H1 (cell line): ENCODE data around the gene NPS. TPM values are rescaled to one million over a fixed set of nuclear protein-coding genes. Genes with fewer than 3 reads are reported as not detected.

Experiments used
- CTCF ChIA-PET: fragments of 300-600 bp; sonication (Branson Sonifier 250); formaldehyde crosslinking; loops from one replicate; lab custom pipeline; 2021; ENCODE audit not compliant: partially characterized antibody; lab: Charles Lee
- POLR2A ChIA-PET: fragments of 300-600 bp; sonication (Branson Sonifier 250); formaldehyde crosslinking; loops from one replicate; lab custom pipeline; 2021; ENCODE audit warnings: inconsistent platforms; ENCODE audit not compliant: partially characterized antibody; lab: Charles Lee
- DNase-seq, 2 experiments: peaks; one replicate each; pipeline versions ENCODE4 v3.0.0 to v3.0.0-alpha.2; 2010 to 2022; ENCODE audit warnings: low spot score in 2 of 2, low read depth in 1 of 2, mixed read lengths in 1 of 2
- FAIRE-seq: peaks from 2 replicates; lab custom pipeline; 2011; peaks lifted over from hg19 to GRCh38; lab: Jason Lieb, UNC
- H2AFZ ChIP-seq: 2 replicates; pipeline ENCODE4 v1.8.1; 2012; ENCODE audit warnings: low read length, inconsistent platforms
- H2AK5ac ChIP-seq: 2 replicates; pipeline ENCODE4 v1.6.1; 2013; ENCODE audit warnings: low read depth, low read length
- H2BK120ac ChIP-seq: replicated peaks from 2 replicates; pipeline ENCODE3; 2013; ENCODE audit warnings: low read depth, low read length, inconsistent platforms
- H2BK12ac ChIP-seq: 2 replicates; pipeline ENCODE4 v1.6.1; 2013; ENCODE audit warnings: low read depth, low read length
- H2BK15ac ChIP-seq: 2 replicates; pipeline ENCODE4 v1.6.1; 2013; ENCODE audit warnings: low read length
- H2BK20ac ChIP-seq: 2 replicates; pipeline ENCODE4 v1.6.1; 2013; ENCODE audit warnings: low read length
- H2BK5ac ChIP-seq: 2 replicates; pipeline ENCODE4 v1.6.1; 2013; ENCODE audit warnings: low read depth, low read length
- H3K14ac ChIP-seq: 2 replicates; pipeline ENCODE4 v1.6.1; 2013; ENCODE audit warnings: inconsistent platforms; ENCODE audit not compliant: insufficient read length
- H3K18ac ChIP-seq: 2 replicates; pipeline ENCODE4 v1.6.1; 2013; ENCODE audit warnings: low read length; ENCODE audit errors: extremely low read depth
- H3K23ac ChIP-seq: 2 replicates; pipeline ENCODE4 v1.6.1; 2013; ENCODE audit warnings: inconsistent platforms; ENCODE audit not compliant: insufficient read length
- H3K23me2 ChIP-seq: 2 replicates; pipeline ENCODE4 v1.6.1; 2013; ENCODE audit warnings: low read depth, low read length
- H3K27ac ChIP-seq: 2 replicates; pipeline ENCODE4 v1.6.1; 2011; ENCODE audit warnings: low read depth, low read length, inconsistent platforms
- H3K27me3 ChIP-seq, 4 experiments: replicated peaks in 1 of 4; 1 replicate in 1 of 4; 2 replicates in 3 of 4; pipeline versions ENCODE4 v1.6.1 to v1.8.1; 2011 to 2013; ENCODE audit warnings: low read length in 3 of 4, mild to moderate bottlenecking in 3 of 4, inconsistent platforms in 2 of 4, mixed read lengths in 2 of 4, moderate library complexity in 1 of 4; ENCODE audit not compliant: control insufficient read depth in 3 of 4, insufficient read depth in 3 of 4; ENCODE audit errors: extremely low read depth in 1 of 4
- H3K36me3 ChIP-seq, 4 experiments: 2 replicates each; pipeline versions ENCODE4 v1.6.1 to v1.8.1; 2011 to 2013; ENCODE audit warnings: mild to moderate bottlenecking in 4 of 4, low read length in 3 of 4, moderate library complexity in 2 of 4, control low read depth in 1 of 4, inconsistent platforms in 1 of 4; ENCODE audit not compliant: insufficient read depth in 4 of 4, control insufficient read depth in 2 of 4
- H3K4ac ChIP-seq: replicated peaks from 2 replicates; pipeline ENCODE3; 2013; ENCODE audit warnings: low read length, low read depth, mixed read lengths, inconsistent platforms; ENCODE audit not compliant: insufficient read length
- H3K4me1 ChIP-seq, 4 experiments: replicated peaks in 1 of 4; 1 replicate in 1 of 4; 2 replicates in 3 of 4; pipeline versions ENCODE4 v1.6.1 to v1.8.1; 2011 to 2013; ENCODE audit warnings: low read length in 3 of 4, inconsistent platforms in 2 of 4, mixed read lengths in 1 of 4; ENCODE audit not compliant: insufficient read depth in 4 of 4, control insufficient read depth in 3 of 4
- H3K4me2 ChIP-seq, 2 experiments: 2 replicates each; pipeline versions ENCODE4 v1.6.1 to v1.8.1; 2011 to 2013; ENCODE audit warnings: low read depth in 2 of 2, low read length in 2 of 2, control low read depth in 1 of 2, inconsistent platforms in 1 of 2, mild to moderate bottlenecking in 1 of 2; ENCODE audit not compliant: insufficient read depth in 1 of 2
- H3K4me3 ChIP-seq, 4 experiments: fragments of 200-600, 300-600 bp in 1 of 4; sonication (generic), shearing (Covaris generic), sonication (Bioruptor Twin) in 1 of 4; 2 replicates each; pipeline versions ENCODE4 v1.5.1 to v1.8.1; 2011 to 2016; ENCODE audit warnings: low read length in 4 of 4, low read depth in 3 of 4, control low read depth in 2 of 4, inconsistent platforms in 2 of 4, mild to moderate bottlenecking in 2 of 4, mixed read lengths in 1 of 4, moderate library complexity in 1 of 4; ENCODE audit not compliant: insufficient read depth in 2 of 4; ENCODE audit errors: extremely low read depth in 1 of 4
- H3K56ac ChIP-seq: replicated peaks from 2 replicates; pipeline ENCODE3; 2013; ENCODE audit warnings: low read depth, mild to moderate bottlenecking, mixed read lengths, low read length, inconsistent platforms; ENCODE audit not compliant: insufficient read length
- H3K79me1 ChIP-seq: 2 replicates; pipeline ENCODE4 v1.6.1; 2013; ENCODE audit warnings: low read depth, low read length, control low read depth
- H3K79me2 ChIP-seq, 2 experiments: 2 replicates each; pipeline versions ENCODE4 v1.6.1 to v1.8.1; 2012 to 2013; ENCODE audit warnings: low read length in 2 of 2, mild to moderate bottlenecking in 2 of 2, inconsistent platforms in 1 of 2; ENCODE audit not compliant: insufficient read depth in 2 of 2, control insufficient read depth in 1 of 2
- H3K9ac ChIP-seq, 4 experiments: replicated peaks in 1 of 4; 1 replicate in 1 of 4; 2 replicates in 3 of 4; pipeline versions ENCODE4 v1.6.1 to v1.8.1; 2011 to 2013; ENCODE audit warnings: low read depth in 3 of 4, low read length in 3 of 4, control low read depth in 2 of 4, mild to moderate bottlenecking in 2 of 4, moderate library complexity in 2 of 4, inconsistent platforms in 1 of 4; ENCODE audit errors: extremely low read depth in 1 of 4
- H3K9me3 ChIP-seq, 2 experiments: 2 replicates each; pipeline versions ENCODE4 v1.6.1 to v1.8.1; 2012 to 2013; ENCODE audit warnings: mild to moderate bottlenecking in 2 of 2, moderate library complexity in 2 of 2, control low read depth in 1 of 2, inconsistent platforms in 1 of 2, low read depth in 1 of 2, low read length in 1 of 2, mixed read lengths in 1 of 2; ENCODE audit not compliant: insufficient read depth in 2 of 2
- H4K20me1 ChIP-seq, 2 experiments: replicated peaks in 1 of 2; 2 replicates each; pipeline versions ENCODE3 to v1.8.1; 2011 to 2013; ENCODE audit warnings: inconsistent platforms in 2 of 2, low read length in 2 of 2, mild to moderate bottlenecking in 1 of 2; ENCODE audit not compliant: insufficient read depth in 2 of 2, control insufficient read depth in 1 of 2
- H4K5ac ChIP-seq: 2 replicates; pipeline ENCODE4 v1.6.1; 2013; ENCODE audit warnings: low read length, low read depth, mixed read lengths, inconsistent platforms; ENCODE audit not compliant: insufficient read length
- H4K8ac ChIP-seq: 2 replicates; pipeline ENCODE4 v1.8.0; 2013; ENCODE audit warnings: mild to moderate bottlenecking, moderate library complexity, low read length, inconsistent platforms; ENCODE audit not compliant: insufficient read depth; ENCODE audit errors: extremely low read depth
- H4K91ac ChIP-seq: replicated peaks from 2 replicates; pipeline ENCODE3; 2013; ENCODE audit warnings: low read length, mixed read lengths, inconsistent platforms; ENCODE audit not compliant: insufficient read length
- ATF3 ChIP-seq: IDR thresholded peaks from 2 replicates; pipeline ENCODE4 v1.6.1; 2011; ENCODE audit warnings: low read depth, mild to moderate bottlenecking, low read length; ENCODE audit not compliant: insufficient read depth
- BCL11A ChIP-seq, 2 experiments: IDR thresholded peaks; one replicate each; pipeline ENCODE4 v1.6.1; 2011; ENCODE audit warnings: low read depth in 2 of 2, low read length in 2 of 2, mild to moderate bottlenecking in 2 of 2
- CHD1 ChIP-seq: IDR thresholded peaks from 2 replicates; pipeline ENCODE4 v1.6.1; 2012; ENCODE audit warnings: low read depth, low read length, improper control_type of control experiment
- CTBP2 ChIP-seq: IDR thresholded peaks from 2 replicates; pipeline ENCODE4 v1.7.0; 2011; ENCODE audit warnings: borderline replicate concordance, mild to moderate bottlenecking, moderate library complexity, mixed read lengths, low read length; ENCODE audit not compliant: insufficient read depth, insufficient read length
- EGR1 ChIP-seq: IDR thresholded peaks from 2 replicates; pipeline ENCODE4 v1.6.1; 2011; ENCODE audit warnings: low read depth, low read length, borderline replicate concordance
- GTF2F1 ChIP-seq: IDR thresholded peaks from 2 replicates; pipeline ENCODE4 v1.6.1; 2012; ENCODE audit warnings: low read depth, low read length, improper control_type of control experiment, borderline replicate concordance
- PHF8 ChIP-seq: fragments of 200-600 bp; sonication (generic); conservative IDR thresholded peaks from 2 replicates; pipeline ENCODE4 v1.7.1; 2012; ENCODE audit warnings: low read depth, mild to moderate bottlenecking, inconsistent platforms, low read length, moderate library complexity
- POLR2A ChIP-seq, 2 experiments: IDR thresholded peaks; 1 replicate in 1 of 2; 2 replicates in 1 of 2; pipeline ENCODE4 v1.6.1; 2011; ENCODE audit warnings: low read depth in 2 of 2, low read length in 2 of 2, mild to moderate bottlenecking in 2 of 2; ENCODE audit errors: control extremely low read depth in 1 of 2
- RNF2 ChIP-seq: fragments of 200-900, 300-1000 bp; sonication (generic); IDR thresholded peaks from 2 replicates; pipeline ENCODE4 v1.7.1; 2016; ENCODE audit warnings: borderline replicate concordance, low read depth, mild to moderate bottlenecking, antibody characterized with exemption, low read length; ENCODE audit not compliant: poor library complexity, severe bottlenecking; ENCODE audit errors: missing control alignments
- SIN3A ChIP-seq, 2 experiments: IDR thresholded peaks in 1 of 2; conservative IDR thresholded peaks in 1 of 2; 2 replicates each; pipeline ENCODE4 v1.6.1; 2011 to 2012; ENCODE audit warnings: low read length in 2 of 2, improper control_type of control experiment in 1 of 2, low read depth in 1 of 2, mild to moderate bottlenecking in 1 of 2
- SIRT6 ChIP-seq: IDR thresholded peaks from one replicate; pipeline ENCODE4 v1.7.1; 2012; ENCODE audit warnings: low read length, inconsistent platforms
- SP1 ChIP-seq: IDR thresholded peaks from 2 replicates; pipeline ENCODE4 v1.6.1; 2011; ENCODE audit warnings: low read depth, low read length
- TBP ChIP-seq: IDR thresholded peaks from 2 replicates; pipeline ENCODE4 v1.6.1; 2011; ENCODE audit warnings: low read depth, low read length, improper control_type of control experiment
- TEAD4 ChIP-seq: IDR thresholded peaks from 2 replicates; pipeline ENCODE4 v1.6.1; 2012; ENCODE audit warnings: low read depth, low read length, inconsistent platforms, mixed read lengths
- WGBS, 2 experiments: shearing (Covaris generic) in 1 of 2; methylation state at CpG; one replicate each; pipeline versions ENCODE4 v1.1.6 to v1.1.7; 2013 to 2015; ENCODE audit warnings: low lambda C conversion rate in 2 of 2, mixed read lengths in 2 of 2, inconsistent platforms in 1 of 2, low coverage in 1 of 2, missing lambda C conversion rate in 1 of 2; ENCODE audit not compliant: insufficient replicate concordance in 2 of 2, insufficient coverage in 1 of 2, insufficient read length in 1 of 2; ENCODE audit errors: extremely low coverage in 1 of 2, missing lambda C conversion rate in 1 of 2; 5-methylcytosine and 5-hydroxymethylcytosine counted together
- polyA plus RNA-seq, 7 experiments: library from polyadenylated mRNA; depleted of rRNA in 3 of 7; stranded (reverse) in 5 of 7; unstranded in 2 of 7; fragments of >200 nt in 5 of 7; fragments of 200-250 nt in 2 of 7; gene quantifications; 1 replicate in 5 of 7; 2 replicates in 1 of 7; 4 replicates in 1 of 7; pipeline versions ENCODE4 v1.2.1 to v1.2.3, GENCODE V29; 2011 to 2013; ENCODE audit warnings: missing spikeins in 2 of 7, mixed read lengths in 2 of 7
- total RNA-seq: library from RNA; stranded (reverse); fragmentation: NEBNext Ultra II Directional; extraction: Animal tissue kit (Norgen Biotek cat#: 25700); gene quantifications from 2 replicates; pipeline ENCODE4 v1.2.1, GENCODE V29; 2021

NPS gene
- total and polyA plus RNA-seq, 2 of the 8 experiments (the other 6 are each of a cell fraction or from before 2014, with no cell fraction given) = not detected

GRCh38 chr10:127580822-127581221 is 31.7 kb downstream of the NPS start:
- H3K4me1 ChIP-seq = no peaks in the 10 kb centered on the region
- H2BK120ac ChIP-seq = no peak overlapping the region
- H2AFZ ChIP-seq = peak overlapping the region; percentile 50; the same call in 1 of the 2 replicates
- ChIA-PET POLR2A (no interaction called here), CTCF (no interaction called here)
- H3K9me3 ChIP-seq = no peaks in the 10 kb centered on the region
- no peak overlapping the region for H3K4ac ChIP-seq
- no peak overlapping the region for H3K56ac ChIP-seq
- no peak overlapping the region for H3K4me2 ChIP-seq
- H4K20me1 ChIP-seq = no peaks in the 10 kb centered on the region
- H3K23ac ChIP-seq = no peak overlapping the region
- FAIRE-seq = no peak
- H4K8ac ChIP-seq = no peak overlapping the region
- H4K5ac ChIP-seq = no peak overlapping the region
- no peak overlapping the region for H3K9ac ChIP-seq
- no peak overlapping the region for H2BK12ac ChIP-seq
- no peaks in the 10 kb centered on the region for H3K79me2 ChIP-seq
- no peak overlapping the region for H4K91ac ChIP-seq
- no peak for DNase-seq
- H3K14ac ChIP-seq = no peak overlapping the region
- no peak overlapping the region for H2BK5ac ChIP-seq
- TF ChIP-seq RNF2 (no peak), CTBP2 (no peak), GTF2F1 (no peak), EGR1 (no peak), CHD1 (no peak), TEAD4 (no peak), TBP (no peak), SIN3A (conservative IDR thresholded peaks at IDR 0.05 in 1 of 2, IDR thresholded peaks at IDR 0.05 in 1 of 2; ENCODE audit: low read depth in 1 of 2, low read length in 2 of 2) (no peak), PHF8 (no peak), ATF3 (no peak), SP1 (no peak), SIRT6 (no peak), BCL11A (IDR thresholded peaks at IDR 0.05; ENCODE audit: low read depth in 2 of 2, low read length in 2 of 2) (no peak), POLR2A (IDR thresholded peaks at IDR 0.05; ENCODE audit: control extremely low read depth in 1 of 2, low read depth in 2 of 2, low read length in 2 of 2) (no peak)
- TF ChIP-seq, all 59 proteins: peak for 0
- Histone ChIP-seq H2AK5ac (no peak overlapping the region), H3K18ac (no peak overlapping the region), H3K23me2 (peaks cover 2% of the 10 kb centered on the region; the same call in 1 of the 2 replicates), H3K27ac (no peak overlapping the region), H2BK20ac (no peak overlapping the region), H3K79me1 (no peaks in the 10 kb centered on the region), H3K27me3 (no peaks in the 10 kb centered on the region), H2BK15ac (no peak overlapping the region), H3K36me3 (no peaks in the 10 kb centered on the region), H3K4me3 (no peak overlapping the region)
- 89% methylated on average over 14 of the region's 17 CpGs; no CpG with 5 or more reads in 1 of the 2 experiments for WGBS, 2 experiments
